Gastrocnemius medialis (tissue), 4 donors: ENCODE results near the gene LORICRIN. TPM values are rescaled to one million over a fixed set of nuclear protein-coding genes. Genes with fewer than 3 reads are reported as not detected.

ENCODE experiments used
- ATAC-seq, 2 donors: fragments of 150-250 bp; one replicate each; pipeline ENCODE4 v1.9.1; 2016
- DNase-seq, 2 donors: peaks; one replicate each; pipeline ENCODE4 v3.0.0-alpha.2; 2019
- H3K27ac ChIP-seq, 4 donors: fragments of 200-600 bp; sonication (generic); 1 replicate in 1 of 4; 2 replicates in 3 of 4; pipeline ENCODE4 v1.5.1; 2016 to 2018; ENCODE audit warnings: mild to moderate bottlenecking in 2 of 4, moderate library complexity in 1 of 4
- H3K27me3 ChIP-seq, 3 donors: fragments of 200-600 bp; sonication (generic) in 2 of 3; 1 replicate in 1 of 3; 2 replicates in 2 of 3; pipeline versions ENCODE4 v1.5.1 to v1.6.0; 2016 to 2019; ENCODE audit warnings: mild to moderate bottlenecking in 1 of 3, moderate library complexity in 1 of 3
- H3K36me3 ChIP-seq, 2 donors: fragments of 200-600 bp; sonication (generic) in 1 of 2; one replicate each; pipeline ENCODE4 v1.5.1; 2017 to 2018
- H3K4me1 ChIP-seq, 2 donors: fragments of 200-600 bp; sonication (generic) in 1 of 2; one replicate each; pipeline ENCODE4 v1.5.1; 2016 to 2017; ENCODE audit warnings: mild to moderate bottlenecking in 2 of 2
- H3K4me3 ChIP-seq, 4 donors: fragments of 200-600 bp; sonication (generic) in 3 of 4; 1 replicate in 1 of 4; 2 replicates in 3 of 4; pipeline ENCODE4 v1.5.1; 2016 to 2019; ENCODE audit warnings: mild to moderate bottlenecking in 2 of 4
- H3K9me3 ChIP-seq, 3 donors: fragments of 200-600 bp; sonication (generic) in 2 of 3; 1 replicate in 1 of 3; 2 replicates in 2 of 3; pipeline ENCODE4 v1.5.1; 2016 to 2019
- CTCF ChIP-seq, 5 experiments: fragments of 450-650 bp in 3 of 5; fragments of 200-600 bp in 2 of 5; sonication (generic) in 2 of 5; IDR thresholded peaks in 4 of 5; conservative IDR thresholded peaks in 1 of 5; 1 replicate in 4 of 5; 2 replicates in 1 of 5; pipeline ENCODE4 v1.5.1; 2016 to 2019; ENCODE audit warnings: antibody characterized with exemption in 5 of 5, mild to moderate bottlenecking in 3 of 5, moderate library complexity in 3 of 5
- POLR2A ChIP-seq, 2 donors: fragments of 450-650 bp; IDR thresholded peaks; one replicate each; pipeline ENCODE4 v1.6.1; 2017; ENCODE audit warnings: antibody characterized with exemption in 2 of 2, mild to moderate bottlenecking in 2 of 2, moderate library complexity in 2 of 2
- in situ Hi-C, 4 donors: fragments of 200-750 bp; cut with MboI; loops; one replicate each; pipeline versions ENCODE4 v1.15.0 to v1.8.0; 2017; ENCODE audit warnings: low sequenced_read_pairs in 4 of 4
- intact Hi-C: fragments of 100-400 bp; cut with DNase I; formaldehyde crosslinking; loops from one replicate; pipeline ENCODE4 v1.15.1; 2023; ENCODE audit warnings: low total_unique reads
- total RNA-seq, 4 donors: library from RNA; depleted of rRNA; stranded (reverse); fragments of >200 nt; gene quantifications; one replicate each; pipeline versions ENCODE4 v1.1.0 to v1.2.3, GENCODE V29; 2016

LORICRIN gene
- total RNA-seq, 4 donors from 2014 or later, result not detected

DNA sequence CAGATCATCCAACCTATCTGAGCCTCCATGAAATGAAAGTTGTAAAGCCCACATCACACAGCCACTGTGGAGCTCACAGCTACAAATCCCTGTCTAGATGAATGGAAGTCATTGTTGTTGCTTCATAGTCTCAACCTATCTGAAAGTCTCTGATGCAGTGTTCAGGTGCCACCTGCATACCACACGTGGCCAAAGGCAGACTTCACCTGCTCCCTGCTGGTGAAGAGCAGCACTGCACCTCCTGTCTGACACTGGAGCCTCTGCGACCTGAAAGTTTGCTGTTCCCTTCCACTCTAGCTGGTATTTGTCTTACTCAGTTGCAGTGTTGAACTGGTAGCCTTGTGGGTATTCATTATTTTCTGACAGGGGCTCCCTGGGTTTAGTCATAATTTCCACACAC is 18.4 kb downstream of the LORICRIN start:
- no peaks in the 10 kb centered on the region for H3K4me1 ChIP-seq
- DNase-seq (no peak), ATAC-seq (no peak)
- no peak overlapping the region for H3K4me3 ChIP-seq
- H3K9me3 ChIP-seq, result no peaks in the 10 kb centered on the region
- TF ChIP-seq CTCF (IDR thresholded peaks at IDR 0.05 in 4 of 5, conservative IDR thresholded peaks at IDR 0.05 in 1 of 5) (no peak), POLR2A (IDR thresholded peaks at IDR 0.05) (no peak)
- no peaks in the 10 kb centered on the region for H3K36me3 ChIP-seq
- H3K27me3 ChIP-seq, result no peaks in the 10 kb centered on the region
- intact Hi-C loops (no loop called here), in situ Hi-C loops (no loop called here)
- H3K27ac ChIP-seq, result no peak overlapping the region

DNA sequence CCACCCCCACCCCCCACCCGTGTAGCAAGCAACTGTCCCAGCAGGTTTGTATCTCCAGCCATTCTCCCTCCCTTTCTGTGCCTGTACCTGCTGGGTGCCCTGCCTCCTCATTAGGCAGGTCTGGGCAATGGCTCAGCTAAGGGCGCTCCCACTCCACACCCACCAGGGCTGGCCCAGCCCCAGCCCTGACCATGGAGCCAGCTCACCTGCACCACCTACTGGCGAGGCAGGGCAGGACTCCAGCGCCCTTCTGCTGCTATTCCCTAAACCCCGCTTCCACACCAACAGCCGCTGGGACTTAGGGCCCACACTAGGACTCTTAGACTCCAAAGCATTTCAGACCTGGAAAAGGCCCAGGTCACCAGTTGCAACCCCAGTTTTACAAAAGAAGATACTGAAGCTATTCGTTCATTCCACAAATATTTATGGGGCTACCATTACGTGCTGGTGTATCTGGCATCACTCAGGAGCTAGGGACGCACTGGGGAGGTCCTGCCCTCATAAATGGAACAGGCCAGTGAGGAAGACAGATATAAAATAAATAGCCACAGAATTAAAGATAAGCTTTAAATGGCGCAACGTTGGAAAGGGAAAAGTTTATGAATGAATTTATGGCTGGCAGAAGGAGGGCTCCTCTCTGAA is 29.3 kb downstream of the LORICRIN start:
- no peak for DNase-seq
- TF ChIP-seq CTCF (IDR thresholded peaks at IDR 0.05 in 4 of 5, conservative IDR thresholded peaks at IDR 0.05 in 1 of 5), result no peak
- TF ChIP-seq POLR2A (IDR thresholded peaks at IDR 0.05), result no peak
- Histone ChIP-seq H3K36me3 (no peaks in the 10 kb centered on the region), H3K9me3 (no peaks in the 10 kb centered on the region), H3K27ac (no peak overlapping the region), H3K4me3 (no peak overlapping the region), H3K4me1 (no peaks in the 10 kb centered on the region), H3K27me3 (peaks cover 0 to 4% (median 0%) of the 10 kb centered on the region in 3 donors)
- no peak for ATAC-seq
- in situ Hi-C loops, result no loop called here
- intact Hi-C loops, result no loop called here

GRCh38 chr1:153291514-153291913 is 32.0 kb downstream of the LORICRIN start:
- ATAC-seq (no peak), DNase-seq (no peak)
- no peak overlapping the region for H3K4me3 ChIP-seq
- H3K36me3 ChIP-seq, result no peaks in the 10 kb centered on the region
- no peak overlapping the region for H3K27ac ChIP-seq
- no peaks in the 10 kb centered on the region for H3K4me1 ChIP-seq
- intact Hi-C loops (no loop called here), in situ Hi-C loops (no loop called here)
- TF ChIP-seq POLR2A (IDR thresholded peaks at IDR 0.05) (no peak), CTCF (IDR thresholded peaks at IDR 0.05 in 4 of 5, conservative IDR thresholded peaks at IDR 0.05 in 1 of 5) (no peak)
- H3K27me3 ChIP-seq, result peaks cover 0 to 7% (median 0%) of the 10 kb centered on the region in 3 donors
- H3K9me3 ChIP-seq, result no peaks in the 10 kb centered on the region

- no peak for DNase-seq
- in situ Hi-C loops, result no loop called here
- H3K27me3 ChIP-seq, result peaks cover 0 to 10% (median 0%) of the 10 kb centered on the region in 3 donors
Measured at GRCh38 chr1:153292185-153292584, 32.7 kb downstream of the LORICRIN start.

More at GRCh38 chr1:153292185-153292584, 32.7 kb downstream of the LORICRIN start:
- Histone ChIP-seq H3K4me3 (no peak overlapping the region), H3K4me1 (no peaks in the 10 kb centered on the region), H3K9me3 (no peaks in the 10 kb centered on the region), H3K36me3 (no peaks in the 10 kb centered on the region), H3K27ac (no peak overlapping the region)
- intact Hi-C loops, result no loop called here
- TF ChIP-seq POLR2A (IDR thresholded peaks at IDR 0.05) (no peak), CTCF (IDR thresholded peaks at IDR 0.05 in 4 of 5, conservative IDR thresholded peaks at IDR 0.05 in 1 of 5) (no peak)
- no peak for ATAC-seq
